ENCODE results near the gene PCDH9.
"Not testable (repeated sequence)": the region's sequence is repeated elsewhere in the genome, so short reads cannot be mapped to it uniquely, and the experiment has no call there.

PCDH9 gene

GRCh38 chr13:66301482-66301881, 928.7 kb downstream of the PCDH9 start:
- Histone ChIP-seq H3K4me1 (ENCODE audit: control insufficient read depth, insufficient read depth, low read length) (no peaks in the 10 kb centered on the region), H3K4me3 (ENCODE audit: insufficient read depth, low read depth, low read length) (no peak overlapping the region), H3K9me3 (ENCODE audit: control insufficient read depth, low read length) (no peaks in the 10 kb centered on the region)

DNA sequence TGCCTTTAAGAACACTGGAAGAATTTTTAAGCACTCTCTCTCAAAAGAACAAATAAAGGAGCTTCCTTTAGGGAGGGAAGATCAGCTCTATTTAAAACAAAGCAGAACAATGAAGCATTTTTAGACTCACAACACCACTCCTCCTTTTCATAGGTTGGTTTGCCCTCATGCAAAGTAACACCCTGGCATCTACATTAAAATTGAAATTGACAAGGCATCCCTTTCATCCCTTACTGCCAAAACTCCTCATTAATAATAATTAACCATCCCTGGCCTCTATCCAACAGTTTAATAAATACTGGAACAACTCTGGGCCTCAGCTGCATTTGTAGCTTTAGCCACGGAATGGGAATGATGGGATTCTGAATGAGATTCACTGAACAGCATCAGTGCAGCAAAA, 929.1 kb downstream of the PCDH9 start:
- Histone ChIP-seq H3K27ac (ENCODE audit: insufficient read depth, low read depth, low read length, poor library complexity, severe bottlenecking) (no peak overlapping the region), H3K9me3 (ENCODE audit: control insufficient read depth, low read length) (no peaks in the 10 kb centered on the region), H3K4me1 (ENCODE audit: control insufficient read depth, insufficient read depth, low read length) (no peaks in the 10 kb centered on the region), H3K4me3 (ENCODE audit: insufficient read depth, low read depth, low read length) (no peak overlapping the region), H3K36me3 (ENCODE audit: control insufficient read depth, insufficient read depth, low read length) (no peaks in the 10 kb centered on the region), H3K27me3 (ENCODE audit: control insufficient read depth, insufficient read depth, low read length, poor library complexity, severe bottlenecking) (no peaks in the 10 kb centered on the region)
- WGBS, 2 experiments, result 86 to 88% methylated on average over 1 of the region's 1 CpG

More at GRCh38 chr13:66301482-66301881, 928.7 kb downstream of the PCDH9 start:
- Histone ChIP-seq H3K27ac (ENCODE audit: insufficient read depth, low read depth, low read length, poor library complexity, severe bottlenecking) (no peak overlapping the region), H3K36me3 (ENCODE audit: control insufficient read depth, insufficient read depth, low read length) (no peaks in the 10 kb centered on the region), H3K27me3 (ENCODE audit: control insufficient read depth, insufficient read depth, low read length, poor library complexity, severe bottlenecking) (no peaks in the 10 kb centered on the region)

DNA sequence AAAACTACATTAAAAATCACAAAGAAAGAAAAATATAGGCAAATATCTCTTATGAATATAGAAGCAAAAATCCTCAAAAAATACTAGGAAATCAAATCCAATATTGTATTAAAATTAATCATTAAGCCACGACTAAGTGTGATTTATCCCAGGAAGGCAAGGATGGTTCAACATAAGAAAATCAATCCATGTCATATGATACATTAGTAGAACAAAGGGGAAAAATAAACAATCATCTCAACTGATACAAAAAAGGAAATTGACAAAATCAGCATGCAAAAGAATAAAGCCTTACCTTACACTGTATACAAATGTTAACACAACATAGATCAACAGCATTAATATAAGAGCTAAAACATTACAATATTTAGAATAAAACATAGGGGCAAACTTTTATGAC, 933.3 kb downstream of the PCDH9 start:
- H3K4me1 ChIP-seq (ENCODE audit: control insufficient read depth, insufficient read depth, low read length), result no peaks in the 10 kb centered on the region
- H3K27ac ChIP-seq (ENCODE audit: insufficient read depth, low read depth, low read length, poor library complexity, severe bottlenecking), result no peak overlapping the region
- no CpG with 5 or more reads among the region's 1 CpG for WGBS, 2 experiments
- H3K4me3 ChIP-seq (ENCODE audit: insufficient read depth, low read depth, low read length), result no peak overlapping the region
- no peaks in the 10 kb centered on the region for H3K36me3 ChIP-seq (ENCODE audit: control insufficient read depth, insufficient read depth, low read length)
- no peaks in the 10 kb centered on the region for H3K9me3 ChIP-seq (ENCODE audit: control insufficient read depth, low read length)
- no peaks in the 10 kb centered on the region for H3K27me3 ChIP-seq (ENCODE audit: control insufficient read depth, insufficient read depth, low read length, poor library complexity, severe bottlenecking)

- Histone ChIP-seq H3K4me1 (ENCODE audit: control insufficient read depth, insufficient read depth, low read length) (no peaks in the 10 kb centered on the region), H3K9me3 (ENCODE audit: control insufficient read depth, low read length) (no peaks in the 10 kb centered on the region), H3K36me3 (ENCODE audit: control insufficient read depth, insufficient read depth, low read length) (no peaks in the 10 kb centered on the region), H3K4me3 (ENCODE audit: insufficient read depth, low read depth, low read length) (no peak overlapping the region), H3K27me3 (ENCODE audit: control insufficient read depth, insufficient read depth, low read length, poor library complexity, severe bottlenecking) (no peaks in the 10 kb centered on the region), H3K27ac (ENCODE audit: insufficient read depth, low read depth, low read length, poor library complexity, severe bottlenecking) (no peak overlapping the region)
These were observed 933.8 kb downstream of the PCDH9 start for GRCh38 chr13:66296328-66296727.

- not testable (repeated sequence) for H3K27ac ChIP-seq (ENCODE audit: insufficient read depth, low read depth, low read length, poor library complexity, severe bottlenecking); H3K4me3 ChIP-seq (ENCODE audit: insufficient read depth, low read depth, low read length); H3K9me3 ChIP-seq (ENCODE audit: control insufficient read depth, low read length); H3K4me1 ChIP-seq (ENCODE audit: control insufficient read depth, insufficient read depth, low read length); H3K36me3 ChIP-seq (ENCODE audit: control insufficient read depth, insufficient read depth, low read length); H3K27me3 ChIP-seq (ENCODE audit: control insufficient read depth, insufficient read depth, low read length, poor library complexity, severe bottlenecking)
- 91 to 94% methylated on average over 5 of the region's 5 CpGs for whole genome bisulfite sequencing, 2 experiments
These were observed 943.3 kb downstream of the PCDH9 start for GRCh38 chr13:66286806-66287205.

DNA sequence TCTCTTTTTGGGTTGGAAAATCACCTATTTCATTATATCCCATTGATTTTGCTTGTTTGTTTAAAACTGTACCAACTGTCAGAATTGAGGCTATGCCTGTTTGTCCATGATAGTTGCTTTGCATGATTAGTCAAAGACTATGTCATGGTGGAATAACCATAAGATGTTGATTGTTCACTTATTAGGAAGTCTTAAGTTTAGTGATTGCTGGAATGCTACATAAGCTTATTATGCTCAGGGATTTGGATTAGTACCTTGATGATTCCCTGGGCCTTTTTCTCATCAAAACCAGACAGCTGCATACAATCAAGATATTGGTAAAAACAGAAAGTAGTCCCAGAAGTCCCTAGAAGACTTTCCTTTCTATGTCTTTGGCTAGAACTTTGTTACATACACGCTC, 954.7 kb downstream of the PCDH9 start:
- Histone ChIP-seq H3K36me3 (ENCODE audit: control insufficient read depth, insufficient read depth, low read length) (no peaks in the 10 kb centered on the region), H3K27ac (ENCODE audit: insufficient read depth, low read depth, low read length, poor library complexity, severe bottlenecking) (no peak overlapping the region), H3K4me3 (ENCODE audit: insufficient read depth, low read depth, low read length) (no peak overlapping the region), H3K4me1 (ENCODE audit: control insufficient read depth, insufficient read depth, low read length) (no peaks in the 10 kb centered on the region), H3K27me3 (ENCODE audit: control insufficient read depth, insufficient read depth, low read length, poor library complexity, severe bottlenecking) (no peaks in the 10 kb centered on the region), H3K9me3 (ENCODE audit: control insufficient read depth, low read length) (no peaks in the 10 kb centered on the region)
- 92% methylated on average over 1 of the region's 1 CpG; no CpG with 5 or more reads in 1 of the 2 experiments for WGBS, 2 experiments

DNA sequence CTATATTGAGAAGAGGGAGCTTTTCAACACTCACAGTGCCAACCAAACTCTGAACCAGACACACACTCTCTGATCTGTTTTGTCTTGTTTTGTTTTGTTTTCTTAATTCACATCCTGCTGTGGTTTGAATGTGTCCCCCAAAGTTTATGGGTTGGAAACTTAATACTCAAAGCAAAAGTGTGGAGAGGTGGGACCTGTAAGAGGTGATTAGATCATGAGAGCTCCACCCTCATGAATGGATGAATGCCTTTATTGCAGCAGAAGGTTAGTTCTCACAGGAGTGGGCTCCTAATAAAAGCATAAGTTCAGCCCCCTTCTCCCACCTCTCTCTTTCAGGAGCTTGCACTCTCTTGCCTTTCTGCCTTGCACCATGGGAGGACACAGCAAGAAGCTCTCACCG, 957.1 kb downstream of the PCDH9 start:
- WGBS, 2 experiments, result 86 to 88% methylated on average over 1 of the region's 1 CpG
- Histone ChIP-seq H3K27ac (ENCODE audit: insufficient read depth, low read depth, low read length, poor library complexity, severe bottlenecking) (no peak overlapping the region), H3K4me1 (ENCODE audit: control insufficient read depth, insufficient read depth, low read length) (no peaks in the 10 kb centered on the region), H3K36me3 (ENCODE audit: control insufficient read depth, insufficient read depth, low read length) (no peaks in the 10 kb centered on the region), H3K9me3 (ENCODE audit: control insufficient read depth, low read length) (no peaks in the 10 kb centered on the region), H3K4me3 (ENCODE audit: insufficient read depth, low read depth, low read length) (no peak overlapping the region), H3K27me3 (ENCODE audit: control insufficient read depth, insufficient read depth, low read length, poor library complexity, severe bottlenecking) (no peaks in the 10 kb centered on the region)

GRCh38 chr13:66266761-66267160, 963.4 kb downstream of the PCDH9 start:
- Histone ChIP-seq H3K4me1 (ENCODE audit: control insufficient read depth, insufficient read depth, low read length) (no peaks in the 10 kb centered on the region), H3K36me3 (ENCODE audit: control insufficient read depth, insufficient read depth, low read length) (no peaks in the 10 kb centered on the region), H3K27ac (ENCODE audit: insufficient read depth, low read depth, low read length, poor library complexity, severe bottlenecking) (no peak overlapping the region), H3K27me3 (ENCODE audit: control insufficient read depth, insufficient read depth, low read length, poor library complexity, severe bottlenecking) (no peaks in the 10 kb centered on the region), H3K4me3 (ENCODE audit: insufficient read depth, low read depth, low read length) (no peak overlapping the region), H3K9me3 (ENCODE audit: control insufficient read depth, low read length) (no peaks in the 10 kb centered on the region)
- WGBS, 2 experiments, result 92 to 96% methylated on average over 5 of the region's 5 CpGs

DNA sequence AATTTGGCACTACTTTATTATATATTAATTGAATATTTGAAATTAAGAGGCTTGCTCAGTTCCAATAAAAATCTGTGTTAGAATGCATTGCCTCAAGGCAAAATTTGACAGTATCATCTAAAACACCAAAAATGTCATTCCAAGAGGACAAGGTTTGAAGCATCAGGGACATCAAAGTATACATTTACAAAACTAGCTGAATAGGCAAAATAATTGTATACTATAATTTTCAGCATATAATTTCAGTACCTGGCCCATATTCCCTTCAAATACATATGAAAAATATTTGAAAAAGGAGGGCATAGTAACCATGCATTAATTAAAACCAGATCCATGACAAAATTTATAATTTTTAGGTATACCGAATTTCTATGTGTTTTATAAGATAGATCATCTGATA, 963.8 kb downstream of the PCDH9 start:
- WGBS, 2 experiments, result no CpG with 5 or more reads among the region's 1 CpG
- Histone ChIP-seq H3K27ac (ENCODE audit: insufficient read depth, low read depth, low read length, poor library complexity, severe bottlenecking) (no peak overlapping the region), H3K4me3 (ENCODE audit: insufficient read depth, low read depth, low read length) (no peak overlapping the region), H3K9me3 (ENCODE audit: control insufficient read depth, low read length) (no peaks in the 10 kb centered on the region), H3K36me3 (ENCODE audit: control insufficient read depth, insufficient read depth, low read length) (no peaks in the 10 kb centered on the region), H3K27me3 (ENCODE audit: control insufficient read depth, insufficient read depth, low read length, poor library complexity, severe bottlenecking) (no peaks in the 10 kb centered on the region), H3K4me1 (ENCODE audit: control insufficient read depth, insufficient read depth, low read length) (no peaks in the 10 kb centered on the region)

GRCh38 chr13:66265371-66265770, 964.8 kb downstream of the PCDH9 start:
- H3K36me3 ChIP-seq (ENCODE audit: control insufficient read depth, insufficient read depth, low read length), result no peaks in the 10 kb centered on the region
- 82 to 92% methylated on average over 4 of the region's 4 CpGs for WGBS, 2 experiments
- H3K27ac ChIP-seq (ENCODE audit: insufficient read depth, low read depth, low read length, poor library complexity, severe bottlenecking), result no peak overlapping the region
- H3K4me3 ChIP-seq (ENCODE audit: insufficient read depth, low read depth, low read length), result no peak overlapping the region
- H3K9me3 ChIP-seq (ENCODE audit: control insufficient read depth, low read length), result no peaks in the 10 kb centered on the region
- H3K27me3 ChIP-seq (ENCODE audit: control insufficient read depth, insufficient read depth, low read length, poor library complexity, severe bottlenecking), result no peaks in the 10 kb centered on the region
- no peaks in the 10 kb centered on the region for H3K4me1 ChIP-seq (ENCODE audit: control insufficient read depth, insufficient read depth, low read length)

GRCh38 chr13:66264971-66265370, 965.2 kb downstream of the PCDH9 start:
- WGBS, 2 experiments, result 79% methylated on average over 5 of the region's 5 CpGs
- no peaks in the 10 kb centered on the region for H3K27me3 ChIP-seq (ENCODE audit: control insufficient read depth, insufficient read depth, low read length, poor library complexity, severe bottlenecking)
- H3K4me1 ChIP-seq (ENCODE audit: control insufficient read depth, insufficient read depth, low read length), result no peaks in the 10 kb centered on the region
- H3K36me3 ChIP-seq (ENCODE audit: control insufficient read depth, insufficient read depth, low read length), result no peaks in the 10 kb centered on the region
- H3K9me3 ChIP-seq (ENCODE audit: control insufficient read depth, low read length), result no peaks in the 10 kb centered on the region
- no peak overlapping the region for H3K27ac ChIP-seq (ENCODE audit: insufficient read depth, low read depth, low read length, poor library complexity, severe bottlenecking)
- H3K4me3 ChIP-seq (ENCODE audit: insufficient read depth, low read depth, low read length), result no peak overlapping the region

All from ectodermal cell (in vitro differentiated cells).